SK-N-DZ (cell line): Measurements from ENCODE around the gene LDB2.
"Not testable (repeated sequence)": the region's sequence is repeated elsewhere in the genome, so short reads cannot be mapped to it uniquely, and the experiment has no call there.

Experiments used
- DNase-seq: peaks from one replicate; pipeline ENCODE4 v3.0.0-alpha.2; 2015; ENCODE audit warnings: low spot score

LDB2 gene

DNA sequence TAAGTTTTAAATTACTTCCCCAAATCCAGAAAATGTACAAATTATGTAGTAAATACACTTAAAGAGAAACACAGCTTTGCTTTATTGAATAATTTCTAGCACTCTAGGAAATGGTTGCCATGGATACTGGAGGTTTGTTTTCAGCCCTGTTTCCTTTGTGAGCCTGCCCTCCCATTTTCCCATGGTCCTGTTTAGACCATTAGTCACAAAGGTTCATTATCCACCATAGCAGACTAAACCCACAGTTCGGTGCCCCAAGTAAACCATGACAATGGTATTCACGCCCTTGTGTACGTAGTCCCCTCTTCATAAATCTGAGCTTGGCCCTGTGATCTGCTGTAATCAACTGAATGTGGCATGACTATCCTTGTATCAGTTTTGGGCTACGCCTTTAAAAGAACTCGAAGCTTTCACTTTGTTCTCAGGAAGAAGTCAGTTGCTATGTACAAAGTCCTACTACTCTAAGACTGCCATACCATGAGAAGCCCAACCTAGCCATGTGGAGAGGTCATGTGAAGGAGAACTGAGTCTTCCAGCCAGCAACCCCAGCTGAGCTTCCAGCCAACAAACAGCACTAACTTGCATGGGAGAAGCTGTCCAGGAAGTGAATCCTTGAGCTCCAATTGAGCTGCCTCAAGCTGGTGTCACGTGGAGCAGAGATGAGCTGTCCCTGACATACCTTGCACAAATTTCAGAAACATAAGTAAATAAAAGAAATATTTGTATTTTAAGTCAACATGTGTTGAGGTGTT, 300.4 kb downstream of the LDB2 start:
- no peak for DNase-seq

DNA sequence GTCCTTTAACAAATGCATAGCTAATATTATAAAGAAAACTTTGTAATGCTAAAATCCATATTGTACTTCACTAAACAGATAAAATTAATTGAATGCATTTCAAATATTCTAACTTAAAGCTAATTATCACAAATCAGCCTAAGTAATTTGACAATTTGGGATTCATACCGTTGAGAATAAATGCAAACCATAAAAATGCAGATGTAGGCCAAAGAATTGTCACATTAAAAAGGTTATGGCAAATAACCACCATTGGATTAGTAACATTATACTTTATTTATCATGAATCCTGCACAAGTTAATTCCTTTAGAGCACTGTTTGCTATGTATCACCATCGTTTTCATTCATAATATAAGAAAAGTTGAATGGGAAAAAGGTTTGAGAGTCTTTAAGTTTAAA, 301.0 kb downstream of the LDB2 start:
- no peak for DNase-seq

DNA sequence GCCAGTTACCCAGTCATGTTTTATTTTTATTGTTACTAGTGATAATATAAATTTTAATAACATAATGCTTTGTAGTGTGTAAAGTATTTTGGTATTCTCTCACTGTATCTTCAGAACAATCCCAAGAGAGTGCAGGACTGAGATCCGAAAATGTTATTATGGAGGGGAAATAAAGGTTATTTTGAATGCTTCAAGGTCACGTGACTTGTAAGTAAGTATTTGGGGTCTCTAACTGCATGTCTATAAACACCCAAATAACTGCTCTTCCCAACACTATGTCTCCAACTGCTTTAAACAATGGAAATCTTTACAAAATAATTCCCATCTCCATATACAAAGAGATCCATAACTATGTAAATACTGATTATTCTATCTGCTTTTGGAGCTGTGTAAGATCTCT, 302.2 kb downstream of the LDB2 start:
- no peak for DNase-seq

GRCh38 chr4:16594128-16594527, 304.3 kb downstream of the LDB2 start:
- no peak for DNase-seq

DNA sequence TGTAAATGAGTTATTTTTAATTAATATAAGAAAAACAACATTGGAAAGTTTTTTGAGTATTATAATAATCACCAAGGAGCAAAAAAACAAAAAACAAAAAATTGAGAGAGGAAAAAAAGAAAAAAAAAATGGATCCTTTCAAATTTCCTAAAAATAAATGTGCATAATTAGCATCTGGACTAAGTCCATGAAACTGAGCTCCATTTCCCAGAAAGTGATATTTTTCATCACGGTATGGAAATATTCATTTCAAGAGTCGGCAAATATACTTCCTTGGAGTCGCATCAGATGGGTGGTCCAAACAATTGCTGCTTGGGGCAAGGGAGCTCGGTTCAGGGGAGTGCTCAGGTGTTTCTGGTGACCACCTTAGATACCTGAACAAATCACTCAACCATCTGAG, 305.1 kb downstream of the LDB2 start:
- no peak for DNase-seq

GRCh38 chr4:16591272-16591826, 307.1 kb downstream of the LDB2 start:
- DNase-seq, result no peak

DNA sequence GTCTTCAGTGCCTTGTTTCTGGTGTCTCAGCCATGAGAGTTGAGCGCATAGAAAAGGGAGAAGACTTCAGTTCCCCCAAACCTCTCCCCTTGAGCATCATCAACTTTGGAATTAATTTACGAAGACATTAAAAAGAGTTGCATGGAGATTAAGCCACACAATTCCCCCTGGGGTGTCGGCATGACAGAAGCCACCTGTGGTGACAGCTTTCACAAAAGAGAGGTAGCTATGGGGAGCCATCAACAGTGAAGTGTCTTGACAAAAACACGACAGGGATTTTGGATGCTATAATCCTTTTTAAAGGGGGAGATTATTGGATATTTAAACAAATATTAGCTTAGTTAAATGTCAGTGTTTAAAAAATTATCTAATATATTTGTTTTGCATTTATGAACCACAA, 307.6 kb downstream of the LDB2 start:
- DNase-seq, result no peak

DNA sequence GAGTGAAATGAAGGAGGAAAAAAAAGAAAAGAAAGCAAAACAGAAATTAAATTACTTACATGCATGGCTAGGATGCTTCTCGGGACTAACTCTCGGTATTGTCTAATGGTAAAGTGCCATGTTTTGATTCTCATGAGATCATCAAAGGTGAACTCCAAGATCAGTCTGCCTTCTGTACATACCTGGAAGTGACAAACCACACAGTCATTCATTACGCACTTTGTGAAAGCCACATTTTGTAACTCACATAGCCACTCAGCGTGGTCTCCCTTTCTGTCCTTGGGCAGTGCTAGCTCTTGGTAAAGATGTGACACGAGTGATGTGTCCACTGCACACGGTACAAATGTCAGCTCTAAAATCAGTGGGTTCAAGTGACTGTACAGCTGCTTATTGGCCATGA, 309.8 kb downstream of the LDB2 start:
- DNase-seq, result no peak

DNA sequence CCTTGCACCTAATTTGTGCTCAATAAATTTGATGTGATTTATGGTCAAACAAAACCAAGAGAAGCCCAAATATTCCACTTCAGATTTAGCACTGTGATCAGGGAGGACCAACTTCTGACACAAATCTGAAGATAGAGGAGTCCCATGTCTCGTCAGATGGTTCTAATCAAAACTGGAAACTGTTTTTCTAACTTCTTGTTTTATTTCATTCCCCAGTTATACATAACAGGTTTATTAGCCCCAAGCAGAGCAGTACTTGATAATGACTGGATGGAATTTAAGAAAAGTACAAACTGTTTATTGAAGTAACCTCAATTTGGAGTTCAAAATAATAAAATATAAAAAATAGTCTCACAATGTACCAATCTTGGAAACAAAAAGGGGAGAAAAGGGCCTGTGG, 310.3 kb downstream of the LDB2 start:
- DNase-seq, result no peak

DNA sequence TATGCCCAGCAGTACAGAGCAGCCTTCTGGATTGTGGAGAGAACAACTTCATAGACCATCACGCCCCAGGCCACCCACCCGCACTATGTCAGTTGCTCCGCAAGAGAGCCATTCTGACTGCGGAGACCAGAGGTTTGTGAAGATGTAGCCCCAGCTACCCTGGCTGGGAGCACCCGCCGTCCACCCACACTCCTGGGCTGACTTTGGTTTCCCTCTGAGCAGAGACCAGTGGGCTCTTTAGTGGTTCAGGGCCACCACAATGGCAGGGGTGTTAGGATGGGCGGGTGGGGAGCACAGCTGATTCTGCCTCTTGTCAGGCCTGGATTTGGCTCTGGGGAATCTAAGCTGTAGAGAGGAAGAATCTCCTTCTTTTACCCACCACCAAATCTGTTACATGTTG, 313.4 kb downstream of the LDB2 start:
- DNase-seq, result no peak

- no peak for DNase-seq
Measured at GRCh38 chr4:16583764-16584163, 314.7 kb downstream of the LDB2 start.

DNA sequence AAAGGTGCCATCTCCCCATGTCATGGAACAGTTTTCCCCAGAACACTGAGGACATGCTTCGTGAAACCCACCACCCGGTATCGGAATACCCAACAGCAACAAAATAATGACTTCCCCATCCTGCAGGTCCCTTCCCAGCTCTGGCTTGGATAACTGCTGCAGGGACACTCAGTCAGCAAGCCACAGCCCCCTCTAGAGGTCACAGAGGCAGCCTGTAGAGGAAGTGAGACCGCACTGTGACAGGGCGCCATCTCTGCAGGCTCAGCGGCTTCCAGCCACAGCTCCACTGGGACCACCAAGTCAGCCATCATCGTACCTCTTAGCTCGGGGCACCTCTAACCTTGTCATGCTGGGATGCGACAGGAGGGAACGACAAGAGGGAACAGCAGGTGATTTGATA, 315.9 kb downstream of the LDB2 start:
- peak; percentile 8 for DNase-seq

GRCh38 chr4:16582036-16582435, 316.4 kb downstream of the LDB2 start:
- no peak for DNase-seq

DNA sequence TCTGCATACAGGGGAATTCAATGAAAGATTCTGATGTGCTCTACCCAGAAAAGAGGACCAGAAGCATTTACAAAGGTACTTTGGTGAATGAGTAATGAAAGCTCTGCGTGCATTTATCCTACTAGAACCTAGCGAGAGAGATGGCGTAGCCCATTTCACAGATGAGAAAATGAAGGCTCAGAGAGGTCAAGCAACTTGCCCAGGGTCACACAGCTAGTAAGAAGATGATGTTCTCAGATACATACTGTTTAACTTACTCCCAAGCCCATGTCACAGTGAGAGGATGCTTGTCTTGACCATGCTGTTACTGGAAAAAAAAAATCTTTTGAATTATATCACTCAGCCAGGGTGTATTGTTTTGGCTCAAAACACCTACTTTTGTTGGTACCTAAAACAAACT, 317.3 kb downstream of the LDB2 start:
- DNase-seq, result no peak

GRCh38 chr4:16580514-16580913, 317.9 kb downstream of the LDB2 start:
- DNase-seq, result no peak

DNA sequence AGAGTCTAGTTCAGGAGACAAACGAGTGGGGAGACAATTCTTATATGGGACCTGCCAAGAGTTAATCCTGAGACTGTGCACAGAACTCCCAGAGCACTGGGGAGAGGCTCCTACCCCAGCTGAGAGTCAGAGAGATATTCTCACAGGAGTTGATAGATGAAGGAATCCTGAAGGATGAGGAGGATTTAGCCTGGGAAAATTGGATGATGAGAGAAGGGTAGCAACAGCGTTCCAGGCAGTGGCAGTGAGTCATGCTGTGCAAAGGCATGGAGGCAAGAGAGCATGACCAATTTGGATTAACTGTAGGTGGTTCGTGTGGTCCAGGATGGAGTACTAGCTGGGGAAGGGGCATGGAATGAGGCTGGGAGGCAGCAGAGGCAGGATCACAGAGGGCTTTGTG, 318.6 kb downstream of the LDB2 start:
- DNase-seq, result no peak

DNA sequence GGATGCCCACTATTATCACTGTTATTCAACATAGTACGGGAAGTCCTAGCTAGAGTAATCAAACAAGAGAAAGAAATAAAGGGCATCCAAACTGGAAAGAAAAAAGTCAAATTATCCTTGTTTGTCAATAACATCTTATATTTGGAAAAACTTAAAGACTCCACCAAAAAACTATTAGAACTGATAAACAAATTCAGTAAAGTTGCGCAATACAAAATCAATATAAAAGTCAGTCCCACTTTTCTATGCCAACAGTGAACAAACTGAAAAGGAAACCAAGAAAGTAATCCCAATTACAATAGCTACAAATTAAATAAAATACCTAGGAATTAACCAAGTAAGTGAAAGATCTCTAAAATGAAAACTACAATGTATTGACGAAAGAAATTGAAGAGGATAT, 321.3 kb downstream of the LDB2 start:
- DNase-seq, result no peak

DNA sequence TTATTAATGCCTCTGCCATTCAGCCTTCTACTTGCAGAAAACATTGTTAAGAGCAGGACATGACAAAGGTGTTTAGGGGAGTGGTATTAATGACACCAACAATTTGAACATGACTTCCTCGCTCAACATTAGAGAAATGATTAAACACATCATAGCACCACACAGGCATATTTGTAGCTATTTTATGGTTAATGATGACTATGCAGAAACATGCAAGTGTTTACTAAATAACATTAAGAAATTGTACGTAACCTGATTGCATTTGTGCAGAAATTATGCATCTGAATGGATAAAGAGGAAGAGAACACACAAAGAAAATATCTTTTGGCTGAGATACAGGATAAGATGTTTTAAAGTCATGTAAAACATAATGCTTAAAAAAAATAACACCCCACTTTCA, 323.5 kb downstream of the LDB2 start:
- no peak for DNase-seq

GRCh38 chr4:16573739-16574138, 324.7 kb downstream of the LDB2 start:
- DNase-seq, result no peak

GRCh38 chr4:16573206-16573605, 325.2 kb downstream of the LDB2 start:
- no peak for DNase-seq

GRCh38 chr4:16572631-16573030, 325.8 kb downstream of the LDB2 start:
- DNase-seq, result no peak

GRCh38 chr4:16572161-16572560, 326.3 kb downstream of the LDB2 start:
- DNase-seq, result no peak

DNA sequence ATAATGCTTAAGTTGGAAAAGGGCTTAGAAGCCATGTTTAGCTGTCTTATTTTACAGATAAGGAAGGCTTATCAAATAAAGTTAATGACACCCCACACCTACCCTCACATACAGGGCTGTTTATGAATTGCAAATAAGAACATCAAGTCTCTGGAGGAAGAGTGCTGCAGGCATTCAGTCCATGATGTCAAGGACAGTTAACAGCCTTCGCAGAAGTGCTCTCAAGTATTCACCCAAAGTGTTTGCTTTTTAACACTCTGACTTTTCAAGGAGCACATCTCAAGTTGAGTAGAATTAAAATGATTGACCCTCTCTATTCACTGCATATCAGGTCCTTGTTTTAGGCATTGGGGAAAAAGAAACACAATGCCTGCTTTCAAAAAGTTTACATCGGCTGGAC, 328.7 kb downstream of the LDB2 start:
- no peak for DNase-seq

DNA sequence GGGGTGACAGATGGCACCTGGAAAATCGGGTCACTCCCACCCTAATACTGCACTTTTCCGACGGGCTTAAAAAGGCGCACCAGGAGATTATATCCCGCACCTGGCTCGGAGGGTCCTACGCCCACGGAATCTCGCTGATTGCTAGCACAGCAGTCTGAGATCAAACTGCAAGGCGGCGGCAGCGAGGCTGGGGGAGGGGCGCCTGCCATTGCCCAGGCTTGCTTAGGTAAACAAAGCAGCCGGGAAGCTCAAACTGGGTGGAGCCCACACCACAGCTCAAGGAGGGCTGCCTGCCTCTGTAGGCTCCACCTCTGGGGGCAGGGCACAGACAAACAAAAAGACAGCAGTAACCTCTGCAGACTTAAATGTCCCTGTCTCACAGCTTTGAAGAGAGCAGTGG, 341.1 kb downstream of the LDB2 start:
- not testable (repeated sequence) for DNase-seq
